AG09319 (cell line): ENCODE results near the gene IGF1R.

Experiments used
- DNase-seq: peaks from one replicate; pipeline ENCODE4 v3.0.0-alpha.2; 2010; ENCODE audit warnings: low read depth; ENCODE audit errors: extremely low read depth
- CTCF ChIP-seq: IDR thresholded peaks from 2 replicates; pipeline ENCODE4 v1.5.1; 2011; ENCODE audit warnings: low read depth, mild to moderate bottlenecking, inconsistent platforms, low read length, moderate library complexity

Gene IGF1R

DNA sequence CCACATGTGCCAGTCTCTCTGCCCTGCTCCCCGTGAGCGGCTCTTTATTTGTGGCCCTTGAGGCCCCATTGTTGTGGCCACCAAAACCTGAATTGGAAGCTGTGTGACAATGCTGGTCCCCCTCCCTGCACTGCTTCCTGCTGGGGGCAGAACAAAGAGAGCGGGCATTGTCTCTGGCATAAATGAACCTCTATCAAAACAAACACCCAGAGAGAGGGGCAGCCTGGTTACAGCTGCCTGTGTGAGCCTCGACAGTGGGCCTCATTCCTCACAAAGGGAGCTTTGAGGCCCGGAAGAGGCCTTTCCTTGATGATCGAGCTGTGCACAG, 152.9 kb downstream of the IGF1R start:
- no peak for TF ChIP-seq CTCF
- DNase-seq, result no peak

DNA sequence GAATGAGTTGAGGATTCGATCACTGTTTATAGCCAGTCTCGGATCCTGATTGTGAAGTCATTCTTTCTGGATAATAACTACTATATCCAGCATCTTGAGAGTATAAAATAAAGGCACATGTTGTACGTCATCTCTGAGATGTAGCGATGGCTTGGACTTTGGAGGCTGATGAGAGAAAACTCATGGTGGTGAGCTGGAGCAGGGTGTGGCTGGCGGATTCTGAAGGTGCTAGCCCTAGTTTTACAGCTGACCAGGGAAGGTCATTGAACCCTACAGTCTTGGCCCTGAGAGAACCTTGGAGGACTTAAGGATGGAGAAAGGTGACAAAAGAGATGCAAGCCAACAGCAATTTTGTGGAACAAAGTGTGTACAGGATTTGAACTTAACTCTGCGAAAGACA, 153.8 kb downstream of the IGF1R start:
- no peak for DNase-seq
- TF ChIP-seq CTCF, result no peak

DNA sequence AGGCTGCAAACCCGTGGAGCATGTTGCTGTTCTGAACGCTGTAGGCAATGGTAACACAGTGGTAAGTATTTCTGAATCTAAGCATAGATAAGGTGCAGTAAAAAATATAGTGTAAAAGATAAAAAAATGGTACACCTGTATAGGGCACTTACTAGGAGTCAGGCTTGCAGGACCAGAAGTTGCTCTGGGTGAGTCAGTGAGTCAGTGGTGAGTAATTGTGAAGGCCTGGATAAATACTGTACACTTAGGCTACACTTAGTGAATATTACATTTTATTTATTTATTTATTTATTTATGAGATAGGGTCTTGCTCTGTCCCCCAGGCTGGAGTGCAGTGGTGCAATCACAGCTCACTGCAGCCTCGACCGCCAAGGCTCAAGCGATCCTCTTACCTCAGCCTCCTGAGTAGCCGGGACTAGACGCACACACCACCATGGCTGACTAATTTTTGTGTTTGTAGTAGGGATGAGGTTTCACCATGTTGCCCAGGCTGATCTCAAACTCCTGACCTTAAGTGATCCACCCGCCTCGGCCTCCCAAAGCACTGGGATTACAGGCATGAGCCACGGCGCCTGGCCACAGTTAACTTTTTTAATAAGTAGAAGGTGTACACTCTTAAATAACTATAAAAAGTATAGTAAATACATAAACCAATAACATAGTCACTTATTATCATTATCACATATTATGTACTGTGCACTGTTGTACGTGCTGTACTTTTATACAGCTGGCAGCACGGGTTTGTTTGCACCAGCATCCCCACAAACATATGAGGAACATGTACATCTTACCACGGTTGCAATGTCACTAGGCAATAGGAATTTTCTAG, 155.1 kb downstream of the IGF1R start:
- DNase-seq, result no peak
- no peak for TF ChIP-seq CTCF

GRCh38 chr15:98804057-98804380, 155.7 kb downstream of the IGF1R start:
- TF ChIP-seq CTCF, result no peak; the same call in 1 of the 2 replicates
- DNase-seq, result no peak

- no peak for DNase-seq
- no peak for TF ChIP-seq CTCF
Observed at GRCh38 chr15:98805434-98806274, 157.3 kb downstream of the IGF1R start.

- DNase-seq, result no peak
- TF ChIP-seq CTCF, result no peak
Observed at GRCh38 chr15:98806275-98806895, 158.0 kb downstream of the IGF1R start.

DNA sequence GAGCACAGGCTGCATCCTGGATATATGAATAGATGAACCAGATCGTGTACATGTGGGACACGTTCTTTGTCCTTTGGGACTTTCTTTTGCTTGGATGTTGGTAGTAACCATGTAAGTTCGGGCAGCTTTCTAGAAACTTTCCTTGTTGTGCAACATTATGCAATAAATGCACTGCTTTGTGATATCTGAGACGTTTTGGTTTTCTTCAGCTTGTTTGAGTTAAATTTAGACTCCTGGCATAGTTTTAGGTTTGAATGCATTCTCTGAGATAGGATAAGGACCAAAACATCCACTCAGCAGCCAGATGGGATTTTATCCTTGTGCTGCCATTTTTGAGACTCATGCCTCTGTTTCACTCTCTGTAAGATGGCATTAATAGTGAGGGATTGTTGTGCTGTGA, 158.9 kb downstream of the IGF1R start:
- TF ChIP-seq CTCF, result no peak
- peak; percentile 79 for DNase-seq
